DND-41 (cell line): ENCODE data around the gene GDF9.

Source experiments
- ATAC-seq: fragments of 200-7000 bp; cut with Tn5 transposase; 3 replicates; pipeline ENCODE4 v1.9.1; 2021; ENCODE audit warnings: low read depth; ENCODE audit not compliant: insufficient read depth
- DNase-seq: peaks from one replicate; pipeline ENCODE4 v3.0.0-alpha.2; 2020
- H2AFZ ChIP-seq: 2 replicates; pipeline ENCODE4 v1.6.0; 2012; ENCODE audit warnings: low read depth, low read length
- H3K27ac ChIP-seq: 2 replicates; pipeline ENCODE4 v1.5.1; 2012; ENCODE audit warnings: low read length, inconsistent platforms
- H3K27me3 ChIP-seq: fragments of 200-600 bp; sonication (generic); 2 replicates; pipeline ENCODE4 v1.6.0; 2012; ENCODE audit warnings: low read length, mild to moderate bottlenecking, inconsistent platforms; ENCODE audit not compliant: insufficient read depth, poor library complexity
- H3K36me3 ChIP-seq: 2 replicates; pipeline ENCODE4 v1.5.1; 2012; ENCODE audit warnings: low read length, inconsistent platforms; ENCODE audit not compliant: insufficient read depth
- H3K4me1 ChIP-seq: 2 replicates; pipeline ENCODE4 v1.5.1; 2012; ENCODE audit warnings: mild to moderate bottlenecking, low read length; ENCODE audit not compliant: insufficient read depth
- H3K4me2 ChIP-seq: 2 replicates; pipeline ENCODE4 v1.6.0; 2012; ENCODE audit warnings: mild to moderate bottlenecking, moderate library complexity, low read length, inconsistent platforms; ENCODE audit not compliant: insufficient read depth
- H3K4me3 ChIP-seq, 2 experiments: fragments of 200-600 bp in 1 of 2; shearing (Covaris generic) in 1 of 2; 2 replicates each; pipeline ENCODE4 v1.5.1; 2012 to 2016; ENCODE audit warnings: inconsistent platforms in 2 of 2, low read length in 2 of 2, mild to moderate bottlenecking in 2 of 2, low read depth in 1 of 2, moderate library complexity in 1 of 2
- H3K79me2 ChIP-seq: 2 replicates; pipeline ENCODE4 v1.6.0; 2012; ENCODE audit warnings: low read length, inconsistent platforms; ENCODE audit not compliant: insufficient read depth
- H3K9ac ChIP-seq: 2 replicates; pipeline ENCODE4 v1.6.0; 2012; ENCODE audit warnings: low read depth, mild to moderate bottlenecking, inconsistent platforms, low read length, moderate library complexity
- H3K9me3 ChIP-seq: 2 replicates; pipeline ENCODE4 v1.5.1; 2012; ENCODE audit warnings: low read length, moderate library complexity, mild to moderate bottlenecking, inconsistent platforms; ENCODE audit not compliant: insufficient read depth, severe bottlenecking
- H4K20me1 ChIP-seq: 2 replicates; pipeline ENCODE4 v1.6.0; 2012; ENCODE audit warnings: low read length; ENCODE audit not compliant: insufficient read depth
- CTCF ChIP-seq: IDR thresholded peaks from 2 replicates; pipeline ENCODE4 v1.5.1; 2012; ENCODE audit warnings: borderline replicate concordance, low read length, moderate library complexity, mild to moderate bottlenecking; ENCODE audit not compliant: poor library complexity, severe bottlenecking; ENCODE audit errors: extremely low read depth
- EZH2 ChIP-seq: IDR thresholded peaks from 3 replicates; pipeline ENCODE4 v1.6.1; 2012; ENCODE audit warnings: borderline replicate concordance, low read depth, mild to moderate bottlenecking, moderate library complexity, low read length, inconsistent platforms; ENCODE audit not compliant: severe bottlenecking

The GDF9 gene

DNA sequence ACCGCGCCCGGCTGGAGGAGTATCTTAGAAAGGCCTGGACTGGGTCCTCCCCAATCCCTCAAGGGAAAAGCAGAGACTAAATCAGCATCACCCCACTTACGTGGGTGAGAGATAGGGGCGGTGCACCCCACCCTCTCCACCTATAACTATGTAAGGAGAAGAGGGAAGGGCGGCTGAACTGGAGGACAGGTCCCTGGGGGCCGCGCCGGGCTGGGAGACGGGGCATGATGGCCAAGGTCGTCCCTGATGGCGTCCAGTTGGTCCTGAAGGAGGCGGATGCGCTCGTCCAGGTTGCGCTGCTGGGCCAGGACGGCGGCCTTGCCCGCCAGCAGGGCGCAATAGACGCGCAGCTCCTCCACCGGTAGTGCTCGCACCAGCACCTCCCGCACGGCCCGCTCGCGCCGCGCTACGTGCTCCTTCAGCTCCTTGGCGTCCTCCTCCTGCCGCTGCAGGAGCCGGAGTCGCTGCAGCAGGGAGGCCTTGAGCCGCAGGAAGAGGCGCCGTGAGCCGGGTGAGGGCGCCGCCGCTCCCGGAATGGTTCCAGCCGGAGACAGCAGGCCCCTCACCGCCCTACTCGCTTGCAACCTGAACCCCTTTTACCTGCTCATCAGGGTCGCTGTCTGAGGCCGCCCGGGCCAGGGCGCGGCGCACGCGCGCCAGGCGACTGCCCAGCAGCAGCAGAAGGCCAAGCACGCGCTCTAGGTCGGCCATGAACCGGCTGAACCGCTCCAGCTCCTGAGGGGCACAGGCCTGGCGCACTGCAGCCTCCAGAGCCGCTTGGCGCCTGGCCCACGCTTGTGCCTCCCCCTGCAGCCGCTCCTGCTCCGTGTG is 43.4 kb downstream of the GDF9 start:
- ATAC-seq (no peak), DNase-seq (no peak)
- Histone ChIP-seq H2AFZ (no peak overlapping the region), H3K79me2 (no peaks in the 10 kb centered on the region), H3K9ac (no peak overlapping the region), H3K27ac (no peak overlapping the region), H3K4me1 (no peaks in the 10 kb centered on the region), H3K27me3 (peaks cover 10% of the 10 kb centered on the region), H4K20me1 (no peaks in the 10 kb centered on the region), H3K4me2 (no peak overlapping the region), H3K36me3 (no peaks in the 10 kb centered on the region), H3K4me3 (no peak overlapping the region), H3K9me3 (no peaks in the 10 kb centered on the region)
- TF ChIP-seq EZH2 (no peak), CTCF (no peak)

GRCh38 chr5:132821791-132822190 is 44.5 kb downstream of the GDF9 start:
- H3K4me1 ChIP-seq: no peaks in the 10 kb centered on the region
- no peaks in the 10 kb centered on the region for H3K9me3 ChIP-seq
- H3K79me2 ChIP-seq: no peaks in the 10 kb centered on the region
- H2AFZ ChIP-seq: no peak overlapping the region
- H3K27me3 ChIP-seq: peaks cover 6% of the 10 kb centered on the region
- H3K9ac ChIP-seq: no peak overlapping the region
- no peak overlapping the region for H3K4me2 ChIP-seq
- TF ChIP-seq EZH2 (no peak), CTCF (no peak)
- H3K27ac ChIP-seq: no peak overlapping the region
- no peaks in the 10 kb centered on the region for H3K36me3 ChIP-seq
- no peak overlapping the region for H3K4me3 ChIP-seq
- no peaks in the 10 kb centered on the region for H4K20me1 ChIP-seq
- DNase-seq: no peak
- ATAC-seq: no peak

GRCh38 chr5:132821350-132821749 is 44.9 kb downstream of the GDF9 start:
- Histone ChIP-seq H2AFZ (no peak overlapping the region), H3K4me1 (no peaks in the 10 kb centered on the region), H4K20me1 (no peaks in the 10 kb centered on the region), H3K27me3 (peaks cover 3% of the 10 kb centered on the region), H3K9ac (no peak overlapping the region), H3K79me2 (no peaks in the 10 kb centered on the region), H3K4me2 (no peak overlapping the region), H3K4me3 (no peak overlapping the region), H3K9me3 (no peaks in the 10 kb centered on the region), H3K27ac (no peak overlapping the region), H3K36me3 (no peaks in the 10 kb centered on the region)
- TF ChIP-seq EZH2 (no peak), CTCF (no peak)
- no peak for ATAC-seq
- DNase-seq: no peak
